Sigmoid colon (tissue), 4 donors: Measurements from ENCODE around the gene RPS19.

Source experiments
- EP300 ChIP-seq, 4 donors: sonication (generic); formaldehyde crosslinking; IDR thresholded peaks; one replicate each; pipeline ENCODE4 v1.6.1; 2017; ENCODE audit warnings: antibody characterized with exemption in 4 of 4
- POLR2A ChIP-seq, 2 donors: fragments of 450-650 bp; IDR thresholded peaks; one replicate each; pipeline ENCODE4 v1.6.1; 2016; ENCODE audit warnings: antibody characterized with exemption in 2 of 2, mild to moderate bottlenecking in 2 of 2, moderate library complexity in 2 of 2
- POLR2AphosphoS5 ChIP-seq, 4 donors: sonication (generic); formaldehyde crosslinking; IDR thresholded peaks; one replicate each; pipeline ENCODE4 v1.6.1; 2017; ENCODE audit warnings: antibody characterized with exemption in 4 of 4
- TF ChIP-seq, protein P1 (sequence below), 4 experiments: fragments of 450-650 bp in 3 of 4; fragments of 200-600 bp in 1 of 4; IDR thresholded peaks; one replicate each; pipeline ENCODE4 v1.5.1; 2016 to 2019; ENCODE audit warnings: antibody characterized with exemption in 4 of 4, mild to moderate bottlenecking in 3 of 4, moderate library complexity in 2 of 4

DNA sequence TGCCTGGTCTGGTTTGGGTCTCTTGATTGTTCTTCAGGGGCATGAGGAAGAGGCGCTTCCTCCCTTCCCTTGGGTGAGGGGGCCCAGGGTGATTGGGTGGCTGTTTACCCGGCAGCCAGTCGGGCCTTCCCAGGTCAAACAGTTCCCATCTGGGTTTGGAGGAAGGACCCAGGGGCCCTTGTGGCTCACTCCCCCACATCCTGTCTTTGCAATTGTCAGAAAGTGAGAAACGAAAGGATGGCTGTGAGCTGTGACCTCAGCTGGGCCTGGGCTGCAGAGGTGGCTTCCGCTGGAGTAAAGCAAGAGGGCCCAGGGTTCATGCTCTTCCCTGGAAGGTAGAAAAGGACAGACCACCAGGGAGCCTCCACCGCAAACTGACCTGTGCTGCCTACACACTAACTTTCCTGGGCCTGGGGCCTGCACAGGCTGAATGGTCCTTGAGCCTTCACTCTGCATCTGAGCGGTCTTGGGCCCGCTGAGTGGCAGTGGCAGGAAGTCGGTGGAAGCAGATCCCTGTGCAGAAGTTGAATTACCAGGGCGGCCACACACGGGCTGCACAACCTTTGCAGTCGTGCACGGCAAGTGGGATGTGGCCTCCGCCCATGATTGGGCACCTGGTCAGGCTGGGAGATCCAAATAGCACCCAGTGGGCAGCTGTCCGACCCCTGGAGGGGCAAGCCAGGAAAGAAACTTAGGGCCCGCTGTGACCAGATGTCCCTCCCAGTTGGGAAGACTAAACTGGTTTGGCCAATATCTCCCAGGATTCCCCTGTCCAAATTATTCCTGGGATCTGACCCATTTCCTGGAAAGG lies 11.7 kb downstream of the RPS19 start:
- TF ChIP-seq, protein P1, sequence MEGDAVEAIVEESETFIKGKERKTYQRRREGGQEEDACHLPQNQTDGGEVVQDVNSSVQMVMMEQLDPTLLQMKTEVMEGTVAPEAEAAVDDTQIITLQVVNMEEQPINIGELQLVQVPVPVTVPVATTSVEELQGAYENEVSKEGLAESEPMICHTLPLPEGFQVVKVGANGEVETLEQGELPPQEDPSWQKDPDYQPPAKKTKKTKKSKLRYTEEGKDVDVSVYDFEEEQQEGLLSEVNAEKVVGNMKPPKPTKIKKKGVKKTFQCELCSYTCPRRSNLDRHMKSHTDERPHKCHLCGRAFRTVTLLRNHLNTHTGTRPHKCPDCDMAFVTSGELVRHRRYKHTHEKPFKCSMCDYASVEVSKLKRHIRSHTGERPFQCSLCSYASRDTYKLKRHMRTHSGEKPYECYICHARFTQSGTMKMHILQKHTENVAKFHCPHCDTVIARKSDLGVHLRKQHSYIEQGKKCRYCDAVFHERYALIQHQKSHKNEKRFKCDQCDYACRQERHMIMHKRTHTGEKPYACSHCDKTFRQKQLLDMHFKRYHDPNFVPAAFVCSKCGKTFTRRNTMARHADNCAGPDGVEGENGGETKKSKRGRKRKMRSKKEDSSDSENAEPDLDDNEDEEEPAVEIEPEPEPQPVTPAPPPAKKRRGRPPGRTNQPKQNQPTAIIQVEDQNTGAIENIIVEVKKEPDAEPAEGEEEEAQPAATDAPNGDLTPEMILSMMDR (IDR thresholded peaks at IDR 0.05) = no peak
- TF ChIP-seq POLR2A (IDR thresholded peaks at IDR 0.05) = no peak
- TF ChIP-seq EP300 (IDR thresholded peaks at IDR 0.05) = no peak
- no peak for TF ChIP-seq POLR2AphosphoS5 (IDR thresholded peaks at IDR 0.05)
